GM12874 (cell line): ENCODE results near the gene TMEM273.

Source experiments
- CTCF ChIP-seq: IDR thresholded peaks from 2 replicates; pipeline ENCODE4 v1.5.1; 2011; ENCODE audit warnings: low read depth, mild to moderate bottlenecking, control low read depth, low read length, moderate library complexity; ENCODE audit not compliant: insufficient read depth

The TMEM273 gene

DNA sequence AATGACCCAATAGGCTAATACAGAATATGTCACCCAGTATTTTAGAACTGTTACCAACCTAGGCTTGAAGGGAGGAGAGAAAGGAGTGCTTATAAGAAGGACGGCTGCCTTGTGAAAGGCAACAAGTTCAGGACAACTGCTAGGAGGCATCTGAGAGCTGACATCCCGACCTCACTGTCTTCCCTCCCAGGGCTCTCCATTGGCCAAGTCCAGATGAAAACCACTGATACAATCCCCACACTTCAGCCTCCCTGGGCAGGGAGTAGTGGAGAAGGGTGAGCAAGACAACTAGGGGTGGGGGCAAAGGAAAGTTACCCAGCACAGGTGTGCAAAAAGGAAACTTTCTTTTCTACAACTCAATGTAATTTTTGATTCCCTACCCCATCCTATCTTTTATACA, 29.5 kb upstream of the TMEM273 start:
- TF ChIP-seq CTCF, result no peak

DNA sequence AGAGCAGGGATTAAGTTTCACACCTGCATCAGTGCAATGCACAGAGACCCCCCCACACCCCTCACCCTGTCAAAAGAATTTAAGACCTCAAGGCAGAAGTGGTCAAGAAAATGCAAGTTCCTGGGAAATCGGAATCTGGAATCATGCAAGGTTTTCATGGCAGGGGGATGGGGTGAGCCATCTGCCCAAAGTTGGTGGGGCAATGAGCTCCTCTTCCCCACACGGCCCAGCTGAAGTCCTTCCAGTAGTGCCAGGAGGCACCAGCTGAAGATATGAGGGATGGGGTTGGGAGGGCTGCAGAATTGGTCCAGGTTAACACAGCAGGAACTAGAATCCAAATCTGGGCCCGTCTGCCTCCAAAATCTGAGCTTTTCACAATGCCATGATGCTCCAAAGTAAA, 25.0 kb upstream of the TMEM273 start:
- TF ChIP-seq CTCF, result no peak

- no peak for TF ChIP-seq CTCF
These were observed 24.6 kb upstream of the TMEM273 start for GRCh38 chr10:49212783-49213182.

DNA sequence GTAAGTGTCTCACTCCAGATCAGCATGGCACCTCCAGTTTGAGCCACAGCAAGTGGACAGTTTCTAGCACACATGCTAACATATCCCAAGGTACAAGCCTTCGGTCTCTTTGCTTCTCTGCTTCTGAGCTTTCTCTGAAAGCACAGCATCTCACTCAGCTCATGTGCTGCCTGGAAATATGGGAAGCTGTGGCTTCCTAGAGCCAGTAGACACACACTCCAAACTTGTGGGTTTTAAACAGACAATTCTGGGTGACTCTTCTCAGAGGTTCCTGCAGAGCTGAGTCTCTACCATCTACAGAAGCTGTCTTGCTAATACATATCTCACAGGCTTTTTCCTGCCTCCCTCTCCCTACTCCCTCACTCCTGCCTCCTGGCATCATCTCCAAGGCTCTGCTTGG, 23.9 kb upstream of the TMEM273 start:
- no peak for TF ChIP-seq CTCF

DNA sequence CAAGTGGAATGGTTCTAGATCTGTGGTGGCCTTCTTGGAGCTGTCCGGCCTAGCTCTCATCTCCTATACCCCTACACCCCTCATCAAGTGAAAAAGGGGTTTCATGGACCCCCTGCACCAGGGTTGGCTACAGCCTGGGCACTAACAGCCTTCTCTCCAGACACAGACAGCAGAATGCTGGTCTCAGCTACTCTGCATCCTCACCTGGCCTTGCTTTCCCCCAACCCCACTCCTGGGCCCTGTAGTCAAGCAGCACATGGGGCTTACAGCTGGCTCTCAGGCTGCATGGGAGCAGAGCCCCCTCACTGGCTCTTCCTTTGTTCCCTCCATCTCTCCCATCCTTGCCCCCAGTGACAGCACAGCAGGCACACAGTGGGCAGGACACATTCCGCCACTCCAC, 20.8 kb upstream of the TMEM273 start:
- no peak for TF ChIP-seq CTCF

GRCh38 chr10:49207936-49208487, 19.8 kb upstream of the TMEM273 start:
- TF ChIP-seq CTCF, result no peak

GRCh38 chr10:49207113-49207512, 18.9 kb upstream of the TMEM273 start:
- TF ChIP-seq CTCF, result no peak

DNA sequence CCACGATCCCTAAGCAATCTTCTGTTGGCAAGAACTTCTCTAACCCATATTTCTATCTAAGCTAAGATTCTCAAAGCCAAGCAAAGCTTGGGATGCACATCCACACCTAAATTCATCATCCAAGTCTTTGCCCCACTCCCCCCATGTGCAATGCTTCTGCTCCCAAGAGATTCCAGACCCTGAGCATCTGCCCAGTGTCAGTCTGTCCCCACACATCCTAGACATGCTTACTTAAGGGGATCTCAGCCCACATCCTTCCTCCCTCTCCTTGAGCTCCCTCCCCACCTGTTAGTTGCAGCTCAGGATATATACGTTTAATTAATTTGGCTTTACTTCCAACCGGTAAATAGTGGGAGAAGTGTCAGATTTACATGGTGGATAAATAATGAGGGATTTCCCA, 17.0 kb upstream of the TMEM273 start:
- no peak for TF ChIP-seq CTCF
